PC-3 (cell line): Measurements from ENCODE around the gene AGAP1.

Experiments
- CTCF ChIP-seq: fragments of 300-600 bp; sonication (generic); conservative IDR thresholded peaks from 2 replicates; pipeline ENCODE4 v1.5.1; 2017; ENCODE audit warnings: antibody characterized with exemption, low read depth, mild to moderate bottlenecking, low read length
- EZH2 ChIP-seq: fragments of 300-600 bp; sonication (generic); IDR thresholded peaks from one replicate; pipeline ENCODE4 v1.6.1; 2017; ENCODE audit warnings: antibody characterized with exemption, mild to moderate bottlenecking, low read length; ENCODE audit not compliant: unreplicated experiment
- EZH2phosphoT487 ChIP-seq: fragments of 300-600 bp; sonication (generic); IDR thresholded peaks from 2 replicates; pipeline ENCODE4 v1.6.1; 2018; ENCODE audit warnings: mild to moderate bottlenecking, antibody characterized with exemption, low read length, borderline replicate concordance

GRCh38 chr2:236117861-236118269, 624.0 kb downstream of the AGAP1 start:
- no peak for TF ChIP-seq CTCF
- no peak for TF ChIP-seq EZH2phosphoT487
- TF ChIP-seq EZH2, result no peak
